HepG2 (cell line): ENCODE results near the gene PHRF1. TPM values are rescaled to one million over a fixed set of nuclear protein-coding genes. Genes with fewer than 3 reads are reported as not detected.
A peak's percentile ranks its signal among the peaks of the same experiment; 100 is the strongest.

Source experiments
- ASH2L ChIP-seq: fragments of 300-600, 200-600 bp; sonication (generic); IDR thresholded peaks from 2 replicates; pipeline ENCODE4 v1.7.0; 2017; ENCODE audit warnings: low read depth, mild to moderate bottlenecking, moderate library complexity, mixed read lengths, low read length; ENCODE audit not compliant: insufficient read length
- MAZ ChIP-seq, 2 experiments: sonication (generic) in 1 of 2; formaldehyde crosslinking in 1 of 2; IDR thresholded peaks; 2 replicates each; pipeline versions ENCODE4 v1.5.0 to v1.6.1; 2012 to 2020; ENCODE audit warnings: low read depth in 2 of 2, mild to moderate bottlenecking in 2 of 2, borderline replicate concordance in 1 of 2, improper control_type of control experiment in 1 of 2, low read length in 1 of 2, missing genetic modification reagents in 1 of 2, moderate library complexity in 1 of 2
- ZMAT3 ChIP-seq: sonication (generic); formaldehyde crosslinking; conservative IDR thresholded peaks from 2 replicates; pipeline ENCODE4 v1.7.0; 2021; ENCODE audit warnings: missing genetic modification reagents
- ZNF713 ChIP-seq: sonication (generic); formaldehyde crosslinking; IDR thresholded peaks from 2 replicates; pipeline ENCODE4 v1.4.0; 2020; ENCODE audit warnings: mild to moderate bottlenecking, missing genetic modification reagents
- polyA plus RNA-seq, 8 experiments: library from polyadenylated mRNA; depleted of rRNA in 3 of 8; stranded (reverse) in 7 of 8; unstranded in 1 of 8; fragments of >200 nt; fragmentation: Illumina TruSeq in 4 of 8; extraction: Trizol in 4 of 8; gene quantifications; 2 replicates each; pipeline versions ENCODE4 v1.2.1 to v1.2.3, GENCODE V29; 2011 to 2016; ENCODE audit warnings: low read depth in 4 of 8, missing spikeins in 1 of 8, mixed read lengths in 1 of 8; ENCODE audit not compliant: insufficient read depth in 1 of 8
- total RNA-seq, 5 experiments: library from RNA; depleted of rRNA; stranded (reverse); fragments of >200 nt; fragmentation: Illumina TruSeq; extraction: Trizol; gene quantifications; 2 replicates each; pipeline ENCODE4 v1.2.3, GENCODE V29; 2016; ENCODE audit warnings: low read depth in 1 of 5
- TF ChIP-seq, protein P1 (sequence below): fragments of 450-650 bp; IDR thresholded peaks from 2 replicates; pipeline ENCODE4 v1.6.1; 2016
- TF ChIP-seq, protein P2 (sequence below): sonication (generic); formaldehyde crosslinking; IDR thresholded peaks from 2 replicates; pipeline ENCODE4 v1.4.0; 2020; ENCODE audit warnings: mild to moderate bottlenecking, missing genetic modification reagents
- TF ChIP-seq, protein P3 (sequence below), 2 experiments: fragments of 450-650 bp in 1 of 2; sonication (generic) in 1 of 2; formaldehyde crosslinking in 1 of 2; IDR thresholded peaks; 2 replicates each; pipeline versions ENCODE4 v1.6.1 to v1.8.0; 2016 to 2022; ENCODE audit warnings: antibody characterized with exemption in 1 of 2, mild to moderate bottlenecking in 1 of 2, missing genetic modification reagents in 1 of 2

Gene PHRF1
- total and polyA plus RNA-seq, 2 of the 13 experiments (the other 11 are each of a cell fraction or from before 2014, with no cell fraction given), result 8.2 to 16.7 TPM

GRCh38 chr11:536841-537621 lies 39.2 kb upstream of the PHRF1 start, which contains the start of gene LRRC56 (continued):
- TF ChIP-seq MAZ (IDR thresholded peaks at IDR 0.05; ENCODE audit: borderline replicate concordance, low read depth, low read length) (no peak), MAZ (CRISPR knock-in tag; IDR thresholded peaks at IDR 0.05; ENCODE audit: low read depth) (no peak), ASH2L (no peak), ZNF713 (CRISPR knock-in tag) (no peak), ZMAT3 (no peak)
- TF ChIP-seq, protein P1, sequence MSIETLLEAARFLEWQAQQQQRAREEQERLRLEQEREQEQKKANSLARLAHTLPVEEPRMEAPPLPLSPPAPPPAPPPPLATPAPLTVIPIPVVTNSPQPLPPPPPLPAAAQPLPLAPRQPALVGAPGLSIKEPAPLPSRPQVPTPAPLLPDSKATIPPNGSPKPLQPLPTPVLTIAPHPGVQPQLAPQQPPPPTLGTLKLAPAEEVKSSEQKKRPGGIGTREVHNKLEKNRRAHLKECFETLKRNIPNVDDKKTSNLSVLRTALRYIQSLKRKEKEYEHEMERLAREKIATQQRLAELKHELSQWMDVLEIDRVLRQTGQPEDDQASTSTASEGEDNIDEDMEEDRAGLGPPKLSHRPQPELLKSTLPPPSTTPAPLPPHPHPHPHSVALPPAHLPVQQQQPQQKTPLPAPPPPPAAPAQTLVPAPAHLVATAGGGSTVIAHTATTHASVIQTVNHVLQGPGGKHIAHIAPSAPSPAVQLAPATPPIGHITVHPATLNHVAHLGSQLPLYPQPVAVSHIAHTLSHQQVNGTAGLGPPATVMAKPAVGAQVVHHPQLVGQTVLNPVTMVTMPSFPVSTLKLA, result peak; percentile 97
- TF ChIP-seq, protein P2, sequence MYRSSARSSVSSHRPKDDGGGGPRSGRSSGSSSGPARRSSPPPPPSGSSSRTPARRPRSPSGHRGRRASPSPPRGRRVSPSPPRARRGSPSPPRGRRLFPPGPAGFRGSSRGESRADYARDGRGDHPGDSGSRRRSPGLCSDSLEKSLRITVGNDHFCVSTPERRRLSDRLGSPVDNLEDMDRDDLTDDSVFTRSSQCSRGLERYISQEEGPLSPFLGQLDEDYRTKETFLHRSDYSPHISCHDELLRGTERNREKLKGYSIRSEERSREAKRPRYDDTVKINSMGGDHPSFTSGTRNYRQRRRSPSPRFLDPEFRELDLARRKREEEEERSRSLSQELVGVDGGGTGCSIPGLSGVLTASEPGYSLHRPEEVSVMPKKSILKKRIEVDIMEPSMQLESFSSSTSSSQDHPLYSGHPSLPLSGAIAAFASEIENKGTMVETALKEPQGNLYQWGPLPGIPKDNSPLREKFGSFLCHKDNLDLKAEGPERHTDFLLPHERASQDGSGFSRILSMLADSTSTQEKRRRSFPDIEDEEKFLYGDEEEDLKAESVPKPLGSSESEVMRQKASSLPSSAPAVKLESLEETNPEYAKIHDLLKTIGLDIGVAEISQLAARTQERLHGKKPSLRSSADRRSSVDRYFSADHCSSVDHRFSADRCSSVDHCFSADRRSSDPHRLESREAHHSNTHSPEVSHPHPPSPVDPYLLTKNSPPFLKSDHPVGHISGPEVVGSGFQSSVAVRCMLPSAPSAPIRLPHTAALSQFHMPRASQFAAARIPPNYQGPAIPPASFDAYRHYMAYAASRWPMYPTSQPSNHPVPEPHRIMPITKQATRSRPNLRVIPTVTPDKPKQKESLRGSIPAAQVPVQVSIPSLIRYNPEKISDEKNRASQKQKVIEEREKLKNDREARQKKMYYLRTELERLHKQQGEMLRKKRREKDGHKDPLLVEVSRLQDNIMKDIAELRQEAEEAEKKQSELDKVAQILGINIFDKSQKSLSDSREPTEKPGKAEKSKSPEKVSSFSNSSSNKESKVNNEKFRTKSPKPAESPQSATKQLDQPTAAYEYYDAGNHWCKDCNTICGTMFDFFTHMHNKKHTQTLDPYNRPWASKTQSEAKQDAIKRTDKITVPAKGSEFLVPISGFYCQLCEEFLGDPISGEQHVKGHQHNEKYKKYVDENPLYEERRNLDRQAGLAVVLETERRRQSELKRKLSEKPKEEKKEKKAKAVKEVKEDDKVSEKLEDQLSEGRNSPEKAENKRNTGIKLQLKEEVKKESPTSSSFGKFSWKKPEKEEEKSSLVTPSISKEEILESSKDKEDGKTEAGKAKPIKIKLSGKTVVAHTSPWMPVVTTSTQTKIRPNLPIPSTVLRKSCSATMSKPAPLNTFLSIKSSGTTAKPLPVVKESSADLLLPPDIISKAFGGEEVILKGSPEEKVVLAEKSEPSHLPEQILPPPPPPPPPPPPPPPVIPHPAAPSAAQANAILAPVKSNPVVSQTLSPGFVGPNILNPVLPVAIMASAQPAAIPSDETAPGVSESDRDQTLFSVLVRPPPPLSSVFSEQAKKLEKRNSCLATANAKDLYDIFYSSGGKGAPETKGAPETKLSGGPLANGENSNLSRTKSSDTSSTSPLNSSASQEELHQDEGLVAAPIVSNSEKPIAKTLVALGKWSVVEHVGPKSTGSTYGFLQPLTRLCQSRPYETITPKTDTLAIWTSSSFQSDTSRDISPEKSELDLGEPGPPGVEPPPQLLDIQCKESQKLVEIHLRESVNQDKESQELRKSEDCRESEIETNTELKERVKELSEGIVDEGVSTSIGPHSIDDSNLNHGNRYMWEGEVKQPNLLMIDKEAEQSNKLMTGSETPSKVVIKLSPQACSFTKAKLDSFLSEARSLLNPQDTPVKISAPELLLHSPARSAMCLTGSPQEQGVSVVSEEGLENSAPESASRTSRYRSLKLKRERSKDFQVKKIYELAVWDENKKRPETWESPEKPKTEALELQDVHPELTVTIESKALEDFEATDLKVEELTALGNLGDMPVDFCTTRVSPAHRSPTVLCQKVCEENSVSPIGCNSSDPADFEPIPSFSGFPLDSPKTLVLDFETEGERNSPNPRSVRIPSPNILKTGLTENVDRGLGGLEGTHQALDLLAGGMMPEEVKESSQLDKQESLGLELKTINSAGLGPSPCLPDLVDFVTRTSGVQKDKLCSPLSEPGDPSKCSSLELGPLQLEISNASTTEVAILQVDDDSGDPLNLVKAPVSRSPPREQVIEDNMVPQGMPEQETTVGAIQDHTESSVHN (CRISPR knock-in tag), result no peak
- TF ChIP-seq, protein P3, sequence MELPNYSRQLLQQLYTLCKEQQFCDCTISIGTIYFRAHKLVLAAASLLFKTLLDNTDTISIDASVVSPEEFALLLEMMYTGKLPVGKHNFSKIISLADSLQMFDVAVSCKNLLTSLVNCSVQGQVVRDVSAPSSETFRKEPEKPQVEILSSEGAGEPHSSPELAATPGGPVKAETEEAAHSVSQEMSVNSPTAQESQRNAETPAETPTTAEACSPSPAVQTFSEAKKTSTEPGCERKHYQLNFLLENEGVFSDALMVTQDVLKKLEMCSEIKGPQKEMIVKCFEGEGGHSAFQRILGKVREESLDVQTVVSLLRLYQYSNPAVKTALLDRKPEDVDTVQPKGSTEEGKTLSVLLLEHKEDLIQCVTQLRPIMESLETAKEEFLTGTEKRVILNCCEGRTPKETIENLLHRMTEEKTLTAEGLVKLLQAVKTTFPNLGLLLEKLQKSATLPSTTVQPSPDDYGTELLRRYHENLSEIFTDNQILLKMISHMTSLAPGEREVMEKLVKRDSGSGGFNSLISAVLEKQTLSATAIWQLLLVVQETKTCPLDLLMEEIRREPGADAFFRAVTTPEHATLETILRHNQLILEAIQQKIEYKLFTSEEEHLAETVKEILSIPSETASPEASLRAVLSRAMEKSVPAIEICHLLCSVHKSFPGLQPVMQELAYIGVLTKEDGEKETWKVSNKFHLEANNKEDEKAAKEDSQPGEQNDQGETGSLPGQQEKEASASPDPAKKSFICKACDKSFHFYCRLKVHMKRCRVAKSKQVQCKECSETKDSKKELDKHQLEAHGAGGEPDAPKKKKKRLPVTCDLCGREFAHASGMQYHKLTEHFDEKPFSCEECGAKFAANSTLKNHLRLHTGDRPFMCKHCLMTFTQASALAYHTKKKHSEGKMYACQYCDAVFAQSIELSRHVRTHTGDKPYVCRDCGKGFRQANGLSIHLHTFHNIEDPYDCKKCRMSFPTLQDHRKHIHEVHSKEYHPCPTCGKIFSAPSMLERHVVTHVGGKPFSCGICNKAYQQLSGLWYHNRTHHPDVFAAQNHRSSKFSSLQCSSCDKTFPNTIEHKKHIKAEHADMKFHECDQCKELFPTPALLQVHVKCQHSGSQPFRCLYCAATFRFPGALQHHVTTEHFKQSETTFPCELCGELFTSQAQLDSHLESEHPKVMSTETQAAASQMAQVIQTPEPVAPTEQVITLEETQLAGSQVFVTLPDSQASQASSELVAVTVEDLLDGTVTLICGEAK (IDR thresholded peaks at IDR 0.05), result no peak
- TF ChIP-seq, protein P3 (CRISPR knock-in tag; IDR thresholded peaks at IDR 0.05), result no peak
